Natural killer cell (primary cell): Measurements from ENCODE around the gene LBH. TPM values are rescaled to one million over a fixed set of nuclear protein-coding genes. Genes with fewer than 3 reads are reported as not detected.

Experiments used
- ATAC-seq, 3 donors: fragments of 150-1000 bp in 2 of 3; fragments of 200-7000 bp in 1 of 3; cut with Tn5 transposase; 1 replicate in 1 of 3; 2 replicates in 2 of 3; pipeline ENCODE4 v1.10.0; 2021; ENCODE audit warnings: mild to moderate bottlenecking in 2 of 3, moderate library complexity in 2 of 3
- DNase-seq, 2 donors: peaks; one replicate each; pipeline versions ENCODE4 v3.0.0 to v3.0.0-alpha.2; 2013 to 2021; ENCODE audit warnings: mixed read lengths in 1 of 2
- H3K27ac ChIP-seq: one replicate; pipeline ENCODE4 v1.5.1; 2013; ENCODE audit warnings: mild to moderate bottlenecking, low read length
- H3K27me3 ChIP-seq: one replicate; pipeline ENCODE4 v1.6.1; 2013; ENCODE audit warnings: low read length; ENCODE audit not compliant: control insufficient read depth, insufficient read depth
- H3K36me3 ChIP-seq: one replicate; pipeline ENCODE4 v1.6.1; 2013; ENCODE audit warnings: low read length; ENCODE audit not compliant: control insufficient read depth, insufficient read depth
- H3K4me1 ChIP-seq: one replicate; pipeline ENCODE4 v1.6.1; 2013; ENCODE audit warnings: low read length; ENCODE audit not compliant: control insufficient read depth, insufficient read depth
- H3K4me3 ChIP-seq: one replicate; pipeline ENCODE4 v1.5.1; 2013; ENCODE audit warnings: low read length
- H3K9me3 ChIP-seq: one replicate; pipeline ENCODE4 v1.6.1; 2013; ENCODE audit warnings: low read length; ENCODE audit not compliant: control insufficient read depth, insufficient read depth
- H3K27ac Mint-ChIP-seq, 2 donors: one replicate each; pipeline ENCODE4 v1.8.0; 2022; ENCODE audit warnings: mild to moderate bottlenecking in 2 of 2, mixed read lengths in 2 of 2, moderate library complexity in 1 of 2
- H3K27me3 Mint-ChIP-seq, 2 donors: one replicate each; pipeline ENCODE4 v1.8.0; 2022; ENCODE audit warnings: low read depth in 2 of 2, mixed read lengths in 2 of 2
- H3K36me3 Mint-ChIP-seq: one replicate; pipeline ENCODE4 v1.8.0; 2022; ENCODE audit warnings: mixed read lengths
- H3K4me1 Mint-ChIP-seq, 2 donors: one replicate each; pipeline ENCODE4 v1.8.0; 2022; ENCODE audit warnings: mixed read lengths in 2 of 2
- H3K4me3 Mint-ChIP-seq: one replicate; pipeline ENCODE4 v1.8.0; 2022; ENCODE audit warnings: mild to moderate bottlenecking, moderate library complexity, mixed read lengths
- H3K9me3 Mint-ChIP-seq, 2 donors: one replicate each; pipeline ENCODE4 v1.8.0; 2022; ENCODE audit warnings: mixed read lengths in 2 of 2
- CTCF ChIP-seq: fragments of 200-600 bp; IDR thresholded peaks from one replicate; pipeline ENCODE4 v1.8.0; 2022; ENCODE audit warnings: antibody characterized with exemption
- WGBS: methylation state at CpG from one replicate; pipeline ENCODE4 v1.1.7; 2013; ENCODE audit warnings: missing lambda C conversion rate; ENCODE audit not compliant: insufficient coverage; 5-methylcytosine and 5-hydroxymethylcytosine counted together
- intact Hi-C: fragments of 100-400 bp; cut with micrococcal nuclease; formaldehyde crosslinking; loops from one replicate; pipeline ENCODE4 v1.14.2; 2022
- total RNA-seq, 4 donors: library from RNA; stranded (reverse); fragments of 120-200 nt in 1 of 4; gene quantifications; one replicate each; pipeline versions ENCODE4 v1.2.3 to v1.2.4, GENCODE V29; 2013 to 2022

The LBH gene
- total RNA-seq, 3 donors from 2014 or later (not counting 1 experiment from before 2014, with no cell fraction given), result 157 to 197 (median 158) TPM

DNA sequence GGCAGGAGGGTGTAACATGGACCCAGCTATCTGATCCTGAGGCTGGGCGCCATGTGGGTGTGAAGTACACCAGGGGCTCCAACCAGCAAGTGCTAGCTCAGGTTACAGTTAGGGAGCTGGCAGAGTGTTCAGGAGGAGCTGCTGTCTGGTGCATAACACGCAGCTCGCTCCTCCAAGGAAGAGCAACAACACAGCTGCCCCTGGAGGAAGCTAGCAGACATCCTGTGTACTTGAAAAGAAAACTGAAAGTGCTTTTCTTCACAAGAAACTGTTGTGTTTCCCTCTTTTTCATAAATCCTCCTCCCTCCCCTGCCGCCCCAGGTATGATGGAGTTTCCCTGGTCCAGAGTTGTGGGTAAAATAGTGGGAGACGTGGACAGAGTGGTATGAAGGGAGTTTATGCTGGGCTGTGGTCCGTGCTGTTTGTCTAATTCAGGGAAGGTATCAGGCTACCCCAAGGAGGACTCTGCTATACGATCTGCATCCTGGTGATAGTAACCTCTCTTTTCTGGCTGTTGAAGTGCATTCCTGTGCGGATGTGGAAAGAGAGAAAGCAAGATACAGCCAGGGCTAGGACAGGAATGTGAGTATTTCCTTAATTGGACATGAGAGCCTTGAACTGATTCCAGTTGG lies 6.1 kb upstream of the LBH start:
- no peaks in the 10 kb centered on the region for H3K27me3 Mint-ChIP-seq
- Histone ChIP-seq H3K4me3 (peak overlapping the region; percentile 49), H3K9me3 (no peaks in the 10 kb centered on the region), H3K4me1 (peaks cover 66% of the 10 kb centered on the region), H3K27me3 (no peaks in the 10 kb centered on the region), H3K36me3 (no peaks in the 10 kb centered on the region), H3K27ac (peak overlapping the region; percentile 97)
- no peaks in the 10 kb centered on the region for H3K9me3 Mint-ChIP-seq
- TF ChIP-seq CTCF, result no peak
- intact Hi-C loops, result loop anchor here (1.0 to 10.0 kb wide), 4 partner anchors 8 to 1210 kb away; no protein-coding TSS in a partner anchor
- WGBS, result under 1% methylated on average over 7 of the region's 8 CpGs
- H3K4me3 Mint-ChIP-seq, result peak overlapping the region; percentile 96
- peak overlapping the region; percentile 87 to 100 for H3K27ac Mint-ChIP-seq
- ATAC-seq (peak; percentile 59 to 76 (median 61)), DNase-seq (peak; percentile 42 to 83)
- peaks cover 72 to 86% of the 10 kb centered on the region in 2 donors for H3K4me1 Mint-ChIP-seq
- no peaks in the 10 kb centered on the region for H3K36me3 Mint-ChIP-seq

GRCh38 chr2:30226144-30227032 lies 4.9 kb upstream of the LBH start:
- 55% methylated on average over 10 of the region's 10 CpGs for WGBS
- ATAC-seq, result peak; percentile 22 to 25 (median 24)
- no peak for TF ChIP-seq CTCF
- Histone ChIP-seq H3K4me3 (no peak overlapping the region), H3K9me3 (no peaks in the 10 kb centered on the region), H3K27me3 (no peaks in the 10 kb centered on the region), H3K4me1 (peaks cover 72% of the 10 kb centered on the region), H3K27ac (peak overlapping the region; percentile 97), H3K36me3 (no peaks in the 10 kb centered on the region)
- no peaks in the 10 kb centered on the region for H3K27me3 Mint-ChIP-seq
- peak overlapping the region; percentile 87 to 100 for H3K27ac Mint-ChIP-seq
- H3K9me3 Mint-ChIP-seq, result no peaks in the 10 kb centered on the region
- H3K36me3 Mint-ChIP-seq, result no peaks in the 10 kb centered on the region
- peak; percentile 39 to 64 for DNase-seq
- peaks cover 71 to 86% of the 10 kb centered on the region in 2 donors for H3K4me1 Mint-ChIP-seq
- H3K4me3 Mint-ChIP-seq, result peak overlapping the region; percentile 96
- intact Hi-C loops, result loop anchor here (5.0 to 10.0 kb wide), 2 partner anchors 66 to 1212 kb away; no protein-coding TSS in a partner anchor

- intact Hi-C loops, result loop anchor here (5.0 to 10.0 kb wide), 2 partner anchors 63 to 1215 kb away; no protein-coding TSS in a partner anchor
- H3K36me3 Mint-ChIP-seq, result no peaks in the 10 kb centered on the region
- no peaks in the 10 kb centered on the region for H3K27me3 Mint-ChIP-seq
- H3K4me1 Mint-ChIP-seq, result peaks cover 58 to 75% of the 10 kb centered on the region in 2 donors
- Histone ChIP-seq H3K36me3 (peaks cover 2% of the 10 kb centered on the region), H3K4me1 (peaks cover 60% of the 10 kb centered on the region), H3K27me3 (no peaks in the 10 kb centered on the region), H3K9me3 (no peaks in the 10 kb centered on the region), H3K4me3 (no peak overlapping the region), H3K27ac (no peak overlapping the region)
- TF ChIP-seq CTCF, result no peak
- peak overlapping the region; percentile 85 to 93 for H3K27ac Mint-ChIP-seq
- WGBS, result 100% methylated on average over 3 of the region's 3 CpGs
- ATAC-seq (no peak), DNase-seq (no peak)
- H3K4me3 Mint-ChIP-seq, result peak overlapping the region; percentile 82
- H3K9me3 Mint-ChIP-seq, result no peaks in the 10 kb centered on the region
Observed at GRCh38 chr2:30229596-30229995, 1.7 kb upstream of the LBH start.
